HEK293 (cell line): Measurements from ENCODE around the gene ZNF223.

Source experiments
- CTCF ChIA-PET: fragments of 350-600 bp; formaldehyde crosslinking; extraction: SDS; loops from one replicate; lab custom pipeline; 2021; ENCODE audit warnings: antibody characterized with exemption; lab: Yijun Ruan, JAX
- POLR2A ChIA-PET: fragments of 300-600 bp; formaldehyde crosslinking; extraction: SDS; loops from one replicate; lab custom pipeline; 2020; ENCODE audit warnings: antibody characterized with exemption, inconsistent platforms; lab: Yijun Ruan, JAX
- H3K27ac ChIP-seq: fragments of 200-500 bp; sonication (Bioruptor generic); 2 replicates; pipeline ENCODE4 v1.5.1; 2014; ENCODE audit warnings: low read depth, low read length, control low read depth, inconsistent platforms; ENCODE audit errors: extremely low read depth
- H3K36me3 ChIP-seq, 2 experiments: fragments of 200-500 bp in 1 of 2; sonication (Bioruptor generic) in 1 of 2; 1 replicate in 1 of 2; 2 replicates in 1 of 2; pipeline ENCODE4 v1.5.1; 2014 to 2017; ENCODE audit warnings: inconsistent platforms in 2 of 2, low read length in 2 of 2; ENCODE audit not compliant: control insufficient read depth in 2 of 2, insufficient read depth in 1 of 2
- H3K4me1 ChIP-seq: fragments of 200-500 bp; sonication (Bioruptor generic); 2 replicates; pipeline ENCODE4 v1.5.1; 2014; ENCODE audit warnings: mild to moderate bottlenecking, low read length, inconsistent platforms; ENCODE audit not compliant: control insufficient read depth, insufficient read depth
- H3K4me3 ChIP-seq: 2 replicates; pipeline ENCODE4 v1.5.1; 2011; ENCODE audit warnings: low read depth, mild to moderate bottlenecking, control low read depth, low read length, moderate library complexity
- H3K9me3 ChIP-seq: fragments of 200-500 bp; sonication (Bioruptor generic); 2 replicates; pipeline ENCODE4 v1.5.1; 2014; ENCODE audit warnings: low read depth, low read length, inconsistent platforms; ENCODE audit not compliant: control insufficient read depth, insufficient read depth
- HOXC10 ChIP-seq: sonication (generic); formaldehyde crosslinking; IDR thresholded peaks from 2 replicates; pipeline ENCODE4 v1.8.1; 2023; ENCODE audit warnings: mild to moderate bottlenecking, missing genetic modification reagents
- KLF17 ChIP-seq: fragments of 450-650 bp; formaldehyde crosslinking; IDR thresholded peaks from 2 replicates; pipeline ENCODE4 v1.5.1; 2016; ENCODE audit warnings: missing biosample characterization, missing genetic modification characterization
- MYNN ChIP-seq: fragments of 450-650 bp; formaldehyde crosslinking; IDR thresholded peaks from 2 replicates; pipeline ENCODE4 v1.5.1; 2016; ENCODE audit warnings: missing biosample characterization, missing genetic modification characterization, borderline replicate concordance
- PBX3 ChIP-seq: sonication (generic); formaldehyde crosslinking; IDR thresholded peaks from 2 replicates; pipeline ENCODE4 v1.8.1; 2022; ENCODE audit warnings: mild to moderate bottlenecking, moderate library complexity, missing genetic modification reagents
- PRDM6 ChIP-seq: fragments of 450-650 bp; formaldehyde crosslinking; IDR thresholded peaks from 2 replicates; pipeline ENCODE4 v1.5.1; 2017; ENCODE audit warnings: missing biosample characterization, missing genetic modification characterization
- SCRT1 ChIP-seq: fragments of 450-650 bp; formaldehyde crosslinking; IDR thresholded peaks from 2 replicates; pipeline ENCODE4 v1.5.1; 2016; ENCODE audit warnings: missing biosample characterization, missing genetic modification characterization, borderline replicate concordance
- SCRT2 ChIP-seq: fragments of 450-650 bp; formaldehyde crosslinking; IDR thresholded peaks from 2 replicates; pipeline ENCODE4 v1.5.1; 2016; ENCODE audit warnings: missing biosample characterization, missing genetic modification characterization
- SETDB1 ChIP-seq: IDR thresholded peaks from one replicate; pipeline ENCODE4 v1.6.1; 2017; ENCODE audit warnings: mild to moderate bottlenecking, low read length, moderate library complexity, mixed read lengths; ENCODE audit not compliant: insufficient read length
- ZFP37 ChIP-seq: fragments of 450-650 bp; formaldehyde crosslinking; IDR thresholded peaks from 2 replicates; pipeline ENCODE4 v1.5.1; 2016; ENCODE audit warnings: missing biosample characterization, missing genetic modification characterization
- ZNF132 ChIP-seq: fragments of 450-650 bp; formaldehyde crosslinking; IDR thresholded peaks from 2 replicates; pipeline ENCODE4 v1.5.1; 2017; ENCODE audit warnings: missing biosample characterization, missing genetic modification characterization, borderline replicate concordance
- ZNF146 ChIP-seq: fragments of 450-650 bp; formaldehyde crosslinking; IDR thresholded peaks from 2 replicates; pipeline ENCODE4 v1.5.1; 2016; ENCODE audit warnings: missing biosample characterization, missing genetic modification characterization
- ZNF184 ChIP-seq: fragments of 450-650 bp; IDR thresholded peaks from 2 replicates; pipeline ENCODE4 v1.5.1; 2018; ENCODE audit warnings: missing biosample characterization, mild to moderate bottlenecking, missing genetic modification characterization
- ZNF274 ChIP-seq, 2 experiments: fragments of 200-500 bp in 1 of 2; fragments of 450-650 bp in 1 of 2; sonication (Bioruptor generic) in 1 of 2; formaldehyde crosslinking in 1 of 2; IDR thresholded peaks; 2 replicates each; pipeline versions ENCODE4 v1.5.1 to v1.6.1; 2014 to 2016; ENCODE audit warnings: borderline replicate concordance in 1 of 2, inconsistent platforms in 1 of 2, low read length in 1 of 2, missing biosample characterization in 1 of 2, missing genetic modification characterization in 1 of 2
- ZNF518A ChIP-seq: fragments of 450-650 bp; formaldehyde crosslinking; conservative IDR thresholded peaks from 2 replicates; pipeline ENCODE4 v1.5.1; 2016; ENCODE audit warnings: low read depth, missing biosample characterization, missing genetic modification characterization
- ZNF544 ChIP-seq: fragments of 450-650 bp; formaldehyde crosslinking; IDR thresholded peaks from 2 replicates; pipeline ENCODE4 v1.5.0; 2017; ENCODE audit warnings: missing biosample characterization, missing genetic modification characterization
- ZNF707 ChIP-seq: fragments of 450-650 bp; formaldehyde crosslinking; IDR thresholded peaks from 2 replicates; pipeline ENCODE4 v1.5.1; 2016; ENCODE audit warnings: missing biosample characterization, missing genetic modification characterization
- ZXDB ChIP-seq: fragments of 450-650 bp; formaldehyde crosslinking; IDR thresholded peaks from 2 replicates; pipeline ENCODE4 v1.5.1; 2016; ENCODE audit warnings: missing biosample characterization, missing genetic modification characterization
- TF ChIP-seq, protein P1 (sequence below): fragments of 450-650 bp; formaldehyde crosslinking; IDR thresholded peaks from 2 replicates; pipeline ENCODE4 v1.5.1; 2016; ENCODE audit warnings: missing biosample characterization, missing genetic modification characterization
- TF ChIP-seq, protein P2 (sequence below): fragments of 450-650 bp; formaldehyde crosslinking; IDR thresholded peaks from 2 replicates; pipeline ENCODE4 v1.5.1; 2016; ENCODE audit warnings: missing biosample characterization, missing genetic modification characterization

ZNF223 gene

DNA sequence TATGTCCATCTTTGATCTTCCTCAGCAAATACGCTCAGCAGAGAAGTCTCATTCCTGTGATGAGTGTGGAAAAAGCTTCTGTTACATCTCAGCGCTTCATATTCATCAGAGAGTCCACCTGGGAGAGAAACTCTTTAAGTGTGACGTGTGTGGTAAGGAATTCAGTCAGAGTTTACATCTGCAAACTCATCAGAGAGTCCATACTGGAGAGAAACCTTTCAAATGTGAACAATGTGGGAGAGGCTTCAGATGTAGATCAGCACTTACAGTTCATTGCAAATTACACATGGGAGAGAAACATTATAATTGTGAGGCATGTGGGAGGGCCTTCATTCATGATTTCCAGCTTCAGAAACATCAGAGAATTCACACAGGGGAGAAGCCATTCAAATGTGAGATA lies 14.5 kb downstream of the ZNF223 start (continued):
- TF ChIP-seq SETDB1, result peak; percentile 90
- TF ChIP-seq, protein P1, sequence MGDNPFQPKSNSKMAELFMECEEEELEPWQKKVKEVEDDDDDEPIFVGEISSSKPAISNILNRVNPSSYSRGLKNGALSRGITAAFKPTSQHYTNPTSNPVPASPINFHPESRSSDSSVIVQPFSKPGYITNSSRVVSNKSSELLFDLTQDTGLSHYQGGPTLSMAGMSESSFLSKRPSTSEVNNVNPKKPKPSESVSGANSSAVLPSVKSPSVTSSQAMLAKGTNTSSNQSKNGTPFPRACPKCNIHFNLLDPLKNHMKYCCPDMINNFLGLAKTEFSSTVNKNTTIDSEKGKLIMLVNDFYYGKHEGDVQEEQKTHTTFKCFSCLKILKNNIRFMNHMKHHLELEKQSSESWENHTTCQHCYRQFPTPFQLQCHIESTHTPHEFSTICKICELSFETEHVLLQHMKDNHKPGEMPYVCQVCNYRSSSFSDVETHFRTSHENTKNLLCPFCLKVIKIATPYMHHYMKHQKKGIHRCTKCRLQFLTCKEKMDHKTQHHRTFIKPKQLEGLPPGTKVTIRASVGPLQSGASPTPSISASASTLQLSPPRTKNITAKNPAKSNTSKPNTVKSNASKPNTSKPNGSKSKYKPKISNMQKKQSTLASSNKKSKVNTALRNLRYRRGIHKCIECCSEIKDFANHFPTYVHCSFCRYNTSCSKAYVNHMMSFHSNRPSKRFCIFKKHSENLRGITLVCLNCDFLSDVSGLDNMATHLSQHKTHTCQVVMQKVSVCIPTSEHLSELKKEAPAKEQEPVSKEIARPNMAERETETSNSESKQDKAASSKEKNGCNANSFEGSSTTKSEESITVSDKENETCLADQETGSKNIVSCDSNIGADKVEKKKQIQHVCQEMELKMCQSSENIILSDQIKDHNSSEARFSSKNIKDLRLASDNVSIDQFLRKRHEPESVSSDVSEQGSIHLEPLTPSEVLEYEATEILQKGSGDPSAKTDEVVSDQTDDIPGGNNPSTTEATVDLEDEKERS (tag by site-specific recombination), result 0 out of 2 replicates have a peak, but pooled peaks have one; percentile 40

DNA sequence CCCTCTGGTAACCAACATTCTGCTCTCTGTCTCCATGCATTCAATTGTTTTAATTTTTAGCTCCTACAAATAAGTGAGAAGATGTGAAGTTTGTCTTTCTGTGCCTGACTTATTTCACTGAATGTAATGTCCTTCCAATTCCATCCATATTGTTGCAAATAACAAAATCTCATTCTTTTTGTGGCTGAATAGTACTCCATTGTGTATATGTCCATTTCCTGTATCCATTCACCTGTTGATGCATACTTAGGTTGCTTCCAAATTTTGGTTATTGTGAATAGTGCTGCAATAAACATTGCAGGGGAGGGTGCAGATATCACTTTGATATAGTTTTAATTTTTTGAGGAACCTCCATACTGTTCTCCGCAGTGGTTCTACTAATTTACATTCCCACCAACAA lies 17.6 kb downstream of the ZNF223 start:
- Histone ChIP-seq H3K4me1 (peaks cover 13% of the 10 kb centered on the region), H3K4me3 (no peak overlapping the region), H3K27ac (no peak overlapping the region), H3K9me3 (peaks cover 37% of the 10 kb centered on the region), H3K36me3 (peaks cover 30 to 61% of the 10 kb centered on the region in 2 experiments)
- TF ChIP-seq ZNF184 (tag by site-specific recombination), result no peak
- no peak for TF ChIP-seq MYNN (tag by site-specific recombination)
- no peak for TF ChIP-seq PRDM6 (tag by site-specific recombination)
- TF ChIP-seq ZXDB (tag by site-specific recombination), result no peak
- TF ChIP-seq HOXC10, result no peak
- no peak for TF ChIP-seq ZNF132 (tag by site-specific recombination)
- peak; percentile 80 for TF ChIP-seq ZNF146
- TF ChIP-seq ZFP37 (tag by site-specific recombination), result no peak
- TF ChIP-seq KLF17 (tag by site-specific recombination), result no peak
- TF ChIP-seq SCRT2 (tag by site-specific recombination), result peak; percentile 92
- TF ChIP-seq SCRT1 (tag by site-specific recombination), result 0 out of 2 replicates have a peak, but pooled peaks have one; percentile 62
- TF ChIP-seq ZNF707 (tag by site-specific recombination), result no peak
- CTCF ChIA-PET, result interaction anchor here (1.6 kb wide), 2 partner anchors 19 to 190 kb away, joined by 3 read pairs; no protein-coding TSS in a partner anchor
- POLR2A ChIA-PET, result no interaction called here

DNA sequence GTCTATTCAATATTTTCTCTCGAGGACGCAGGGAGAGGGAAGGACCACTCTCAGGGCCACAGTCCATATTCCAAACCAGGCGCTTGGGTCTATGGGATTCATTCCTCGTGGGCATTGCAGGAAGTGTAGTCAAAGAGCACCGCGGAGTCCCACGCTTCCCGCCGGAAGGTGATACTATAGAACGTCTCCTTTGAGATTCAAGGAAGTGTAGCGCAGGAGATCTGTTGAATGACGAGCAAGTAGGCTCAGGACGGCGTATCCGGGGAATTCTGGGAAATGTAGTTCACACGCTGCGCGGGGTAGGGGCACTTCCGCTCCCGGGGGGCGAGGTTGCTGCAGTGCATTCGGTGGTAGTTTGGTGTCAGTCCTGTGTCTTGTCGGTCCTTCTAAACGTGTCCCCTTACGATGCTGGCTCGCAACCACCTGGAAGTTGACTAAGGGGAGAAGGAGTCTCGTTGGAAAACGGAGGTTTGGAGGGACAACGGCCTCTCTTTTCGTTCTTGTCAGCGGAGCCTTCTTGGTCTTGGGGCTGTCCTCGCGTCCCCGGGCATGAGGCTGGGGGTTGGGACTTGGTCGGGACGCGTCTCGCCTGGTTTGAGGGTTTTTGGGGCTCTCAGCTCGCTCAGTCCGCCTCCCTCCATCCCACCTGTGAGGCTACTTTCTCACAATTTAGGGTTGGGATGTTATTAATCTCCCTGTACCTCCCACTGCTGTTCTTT lies 20.1 kb downstream of the ZNF223 start, which contains the start of gene ZNF284:
ZNF284 (plus strand) TSS at position 336 of the 719 bp plus-strand sequence. CDS start 4,231 bp downstream, outside the sequence.
- H3K27ac ChIP-seq, result peak within 1 kb of the TSS; percentile 62
- POLR2A ChIA-PET, result interaction anchor here (0.5 to 1.4 kb wide), 5 partner anchors 10 to 140 kb away, joined by 3 to 6 read pairs (median 4); partner anchors contain the start of genes ZNF221, ZNF224, ZNF226 and ZNF227
- H3K4me3 ChIP-seq, result peak within 1 kb of the TSS; percentile 49
- CTCF ChIA-PET, result interaction anchor here (0.6 kb wide), 1 partner anchor 75 kb away, joined by 3 read pairs; no protein-coding TSS in a partner anchor
- H3K4me1 ChIP-seq, result peaks cover 16% of the 10 kb centered on the region
- H3K36me3 ChIP-seq, result peaks cover 10 to 58% of the 10 kb centered on the region in 2 experiments
- peaks cover 14% of the 10 kb centered on the region for H3K9me3 ChIP-seq
- TF ChIP-seq ZNF544 (no peak), ZNF274 (IDR thresholded peaks at IDR 0.05; ENCODE audit: low read length) (no peak), ZNF274 (tag by site-specific recombination; IDR thresholded peaks at IDR 0.05; ENCODE audit: borderline replicate concordance) (no peak), PBX3 (no peak), ZNF518A (tag by site-specific recombination) (peak; percentile 97)
- TF ChIP-seq, protein P2, sequence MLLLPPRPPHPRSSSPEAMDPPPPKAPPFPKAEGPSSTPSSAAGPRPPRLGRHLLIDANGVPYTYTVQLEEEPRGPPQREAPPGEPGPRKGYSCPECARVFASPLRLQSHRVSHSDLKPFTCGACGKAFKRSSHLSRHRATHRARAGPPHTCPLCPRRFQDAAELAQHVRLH (tag by site-specific recombination), result peak; percentile 99
